Measurements from ENCODE around the gene P2RX3. TPM values are rescaled to one million over a fixed set of nuclear protein-coding genes. Genes with fewer than 3 reads are reported as not detected.

The P2RX3 gene
- total RNA-seq, 4 donors from 2014 or later = not detected

GRCh38 chr11:57305523-57305922 lies 32.6 kb upstream of the P2RX3 start:
- intact Hi-C loops (cut with DNase I; ENCODE audit: low total_unique reads) = no loop called here
- peak in 1 of 2 donors; percentile 80 for DNase-seq (ENCODE audit: low spot score in 2 of 2)
- 87 to 91% methylated on average over 8 of the region's 8 CpGs for WGBS, 2 donors
- TF ChIP-seq CTCF (IDR thresholded peaks at IDR 0.05) (no peak), POLR2A (IDR thresholded peaks at IDR 0.05) (no peak)
- H3K4me3 ChIP-seq (ENCODE audit: low read depth, poor library complexity, severe bottlenecking) = no peak overlapping the region

DNA sequence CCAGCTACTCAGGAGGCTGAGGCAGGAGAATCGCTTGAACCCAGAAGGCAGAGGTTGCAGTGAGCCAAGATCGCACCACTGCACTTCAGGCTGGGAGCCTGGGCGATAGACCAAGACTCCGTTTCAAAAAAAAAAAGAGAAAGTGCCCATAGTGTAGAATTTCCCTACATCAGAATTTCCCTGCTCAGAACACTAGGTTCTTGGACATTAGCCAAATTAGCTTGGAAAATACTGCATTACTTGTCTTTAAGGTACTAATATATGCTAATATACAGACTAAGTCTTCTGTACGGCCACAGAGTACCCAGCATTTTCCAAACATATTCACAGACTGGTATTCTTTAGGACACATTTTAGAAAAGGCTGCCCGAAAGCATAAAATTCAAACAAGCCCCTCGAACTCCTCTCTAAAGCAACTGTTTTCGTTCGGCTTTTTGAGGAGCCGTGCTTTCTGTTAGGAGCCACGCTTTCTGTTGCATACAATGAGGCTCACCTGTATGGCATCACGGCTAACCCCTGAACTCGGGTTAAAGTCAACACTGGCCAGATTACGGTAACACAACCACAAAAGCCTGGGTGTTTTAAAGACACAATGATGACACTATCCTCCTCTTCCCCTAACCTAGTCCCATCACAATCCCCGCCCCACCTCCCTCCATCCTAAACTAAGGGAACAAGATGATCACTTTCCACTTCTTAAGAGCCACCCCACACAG lies 31.8 kb upstream of the P2RX3 start:
- TF ChIP-seq CTCF (IDR thresholded peaks at IDR 0.05) = no peak
- no peak for TF ChIP-seq POLR2A (IDR thresholded peaks at IDR 0.05)
- WGBS, 2 donors = 63 to 72% methylated on average over 15 of the region's 15 CpGs
- no peak overlapping the region for H3K4me3 ChIP-seq (ENCODE audit: low read depth, poor library complexity, severe bottlenecking)
- intact Hi-C loops (cut with DNase I; ENCODE audit: low total_unique reads) = no loop called here
- no peak for DNase-seq (ENCODE audit: low spot score in 2 of 2)

GRCh38 chr11:57306940-57307565 lies 31.1 kb upstream of the P2RX3 start:
- intact Hi-C loops (cut with DNase I; ENCODE audit: low total_unique reads) = no loop called here
- H3K4me3 ChIP-seq (ENCODE audit: low read depth, poor library complexity, severe bottlenecking) = no peak overlapping the region
- DNase-seq (ENCODE audit: low spot score in 2 of 2) = peak in 1 of 2 donors; percentile 84
- 65 to 72% methylated on average over 9 of the region's 9 CpGs for whole genome bisulfite sequencing, 2 donors
- TF ChIP-seq CTCF (IDR thresholded peaks at IDR 0.05) (no peak), POLR2A (IDR thresholded peaks at IDR 0.05) (no peak)

GRCh38 chr11:57307666-57308270 lies 30.4 kb upstream of the P2RX3 start:
- DNase-seq (ENCODE audit: low spot score in 2 of 2) = no peak
- no peak for TF ChIP-seq CTCF (IDR thresholded peaks at IDR 0.05)
- intact Hi-C loops (cut with DNase I; ENCODE audit: low total_unique reads) = no loop called here
- no peak overlapping the region for H3K4me3 ChIP-seq (ENCODE audit: low read depth, poor library complexity, severe bottlenecking)
- 50 to 59% methylated on average over 7 of the region's 7 CpGs for WGBS, 2 donors

GRCh38 chr11:57308426-57309060 lies 29.6 kb upstream of the P2RX3 start:
- no peak overlapping the region for H3K4me3 ChIP-seq (ENCODE audit: low read depth, poor library complexity, severe bottlenecking)
- 80 to 83% methylated on average over 10 of the region's 10 CpGs for WGBS, 2 donors
- intact Hi-C loops (cut with DNase I; ENCODE audit: low total_unique reads) = no loop called here
- TF ChIP-seq CTCF (IDR thresholded peaks at IDR 0.05) (no peak), POLR2A (IDR thresholded peaks at IDR 0.05) (no peak)
- DNase-seq (ENCODE audit: low spot score in 2 of 2) = peak in 1 of 2 donors; percentile 87
